GM10847 (cell line): Measurements from ENCODE around the gene SFRP4.
A peak's percentile ranks its signal among the peaks of the same experiment; 100 is the strongest.

Experiments
- POLR2A ChIP-seq: IDR thresholded peaks from 2 replicates; pipeline ENCODE4 v1.6.1; 2011; ENCODE audit not compliant: insufficient read length; ENCODE audit errors: extremely low read depth

SFRP4 gene

GRCh38 chr7:37932543-37932942 is 15.9 kb upstream of the SFRP4 start:
- no peak for TF ChIP-seq POLR2A

GRCh38 chr7:37930226-37930948 is 13.8 kb upstream of the SFRP4 start:
- TF ChIP-seq POLR2A = no peak

- TF ChIP-seq POLR2A = no peak
Observed at GRCh38 chr7:37928878-37929277, 12.3 kb upstream of the SFRP4 start.

- no peak for TF ChIP-seq POLR2A
Observed at GRCh38 chr7:37927773-37928444, 11.3 kb upstream of the SFRP4 start.

GRCh38 chr7:37925620-37926019 is 9.0 kb upstream of the SFRP4 start:
- TF ChIP-seq POLR2A = no peak

GRCh38 chr7:37924491-37925041 is 7.9 kb upstream of the SFRP4 start:
- no peak for TF ChIP-seq POLR2A

DNA sequence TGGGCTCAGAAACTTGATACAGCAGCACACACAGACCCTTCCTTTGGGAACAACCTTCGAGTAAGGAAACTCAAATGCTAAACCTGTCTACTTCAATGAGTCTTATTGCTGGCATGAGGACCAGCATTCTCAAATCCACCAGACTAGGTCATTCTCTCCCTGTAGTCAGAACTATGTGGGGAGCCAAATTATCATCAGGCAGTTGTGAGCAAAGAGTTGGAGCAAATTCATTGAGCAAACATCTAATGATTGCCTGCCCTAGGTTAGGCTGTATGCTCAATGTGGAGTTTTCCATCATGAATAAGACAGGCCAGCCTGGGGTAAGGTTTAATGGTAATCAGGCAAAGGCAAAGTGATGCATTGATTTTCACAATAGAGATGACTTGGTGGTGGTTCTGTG is 7.4 kb upstream of the SFRP4 start:
- no peak for TF ChIP-seq POLR2A

DNA sequence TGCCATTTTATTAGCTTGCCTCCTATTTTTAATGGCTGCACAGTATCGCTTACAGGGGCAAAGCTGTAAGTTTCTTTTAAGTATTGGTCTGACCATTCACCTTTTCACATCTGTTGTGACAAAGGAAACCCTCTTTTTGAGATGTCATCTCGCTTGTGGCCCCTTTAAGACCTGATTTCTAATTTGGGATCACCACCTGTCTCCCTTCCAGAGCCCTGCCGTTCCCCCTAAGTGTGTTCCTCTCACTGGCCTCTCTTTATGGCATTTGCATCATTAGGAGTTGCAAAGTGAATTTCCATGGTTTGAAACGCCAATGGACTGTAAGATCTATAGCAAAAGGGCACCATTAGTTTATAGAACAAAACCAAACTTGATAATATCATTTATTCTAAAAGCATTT is 5.3 kb upstream of the SFRP4 start:
- no peak for TF ChIP-seq POLR2A

DNA sequence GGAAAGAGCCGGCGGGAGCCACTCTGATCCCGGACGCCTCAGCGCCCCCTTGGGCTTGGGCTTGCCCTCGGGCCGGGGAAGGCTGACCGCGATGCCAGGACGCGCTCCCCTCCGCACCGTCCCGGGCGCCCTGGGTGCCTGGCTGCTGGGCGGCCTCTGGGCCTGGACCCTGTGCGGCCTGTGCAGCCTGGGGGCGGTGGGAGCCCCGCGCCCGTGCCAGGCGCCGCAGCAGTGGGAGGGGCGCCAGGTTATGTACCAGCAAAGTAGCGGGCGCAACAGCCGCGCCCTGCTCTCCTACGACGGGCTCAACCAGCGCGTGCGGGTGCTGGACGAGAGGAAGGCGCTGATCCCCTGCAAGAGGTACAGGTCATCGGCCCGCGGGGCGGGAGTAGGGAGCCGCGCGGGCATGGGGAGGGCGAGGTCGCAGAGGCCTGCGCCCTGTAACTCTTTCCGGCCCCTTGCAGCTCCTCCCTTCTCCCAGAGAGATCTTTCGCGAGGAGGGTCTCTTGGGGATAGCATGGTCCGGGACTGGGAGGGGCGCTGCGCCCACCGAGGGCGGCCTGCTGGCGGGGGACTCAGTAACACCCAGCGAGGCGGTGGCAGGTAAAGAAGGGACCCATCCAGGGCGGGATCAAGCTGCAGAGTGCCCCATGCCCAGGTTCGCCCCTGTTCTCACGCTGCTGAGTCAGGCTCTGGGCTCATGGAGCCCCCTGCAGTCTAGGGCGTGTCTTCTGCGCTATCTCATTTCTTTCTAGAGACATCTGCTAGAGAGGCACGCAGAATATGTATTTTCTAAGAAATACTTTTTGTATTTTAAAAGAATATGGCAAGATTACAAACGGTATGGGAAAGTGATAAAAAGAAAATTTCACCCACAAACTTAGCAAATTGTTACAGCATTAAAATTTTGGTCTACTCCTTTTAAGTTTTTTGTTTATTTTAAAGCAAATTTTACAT is 4.5 kb upstream of the SFRP4 start:
- TF ChIP-seq POLR2A = no peak

DNA sequence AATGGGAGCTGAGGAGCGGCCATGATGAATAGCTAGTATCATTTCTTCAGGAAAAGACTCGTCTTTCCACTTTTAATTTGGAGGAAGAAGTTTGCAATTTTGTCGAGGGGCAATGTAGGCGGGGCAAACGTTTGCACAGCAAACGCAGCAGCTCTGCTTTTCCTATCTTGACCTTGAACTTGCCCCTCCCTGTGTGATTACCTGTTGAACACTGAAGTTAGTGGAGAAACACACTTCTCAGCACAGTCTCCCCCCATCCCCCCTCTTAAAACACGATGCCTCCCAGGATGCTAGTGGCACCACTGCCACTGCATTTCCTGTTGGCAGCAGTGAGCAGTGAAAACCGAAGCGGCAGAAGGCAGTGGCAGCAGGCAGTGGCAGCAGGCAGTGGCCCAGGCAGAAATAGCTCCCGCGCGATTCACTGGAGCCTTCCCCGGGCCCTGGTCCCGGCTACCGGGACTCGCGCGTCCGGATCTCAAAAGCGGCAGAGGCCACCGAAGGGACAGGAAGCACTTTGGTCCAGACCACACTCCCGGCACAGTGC is 3.8 kb upstream of the SFRP4 start, which contains the start of gene EPDR1:
Gene EPDR1, plus strand, starts transcription at position 336 of the 544 bp plus-strand sequence. CDS start 300 bp downstream, outside the sequence.
- TF ChIP-seq POLR2A = peak; percentile 41

DNA sequence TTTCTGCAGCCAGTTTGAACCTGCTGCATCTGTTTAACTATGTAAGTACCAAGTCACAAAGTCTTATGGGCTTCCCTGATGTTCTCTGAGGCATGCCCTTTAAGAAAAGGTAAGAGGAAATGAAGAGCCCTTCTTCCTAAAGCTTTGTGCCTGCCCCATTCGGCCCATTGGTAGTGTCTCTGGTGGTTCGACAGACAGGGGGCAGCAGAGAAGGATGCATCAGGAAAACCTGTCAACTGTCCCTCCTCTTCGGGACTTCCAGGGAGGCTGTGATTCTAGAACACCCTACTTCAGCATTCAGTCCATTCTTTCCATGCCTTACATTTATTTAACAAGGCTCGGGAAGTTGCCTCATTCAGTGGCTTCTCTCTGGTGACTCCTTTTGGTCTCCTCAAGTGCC is 1.9 kb upstream of the SFRP4 start:
- no peak for TF ChIP-seq POLR2A

GRCh38 chr7:37916017-37916672 is 472 bp downstream of the SFRP4 start:
- TF ChIP-seq POLR2A = no peak

DNA sequence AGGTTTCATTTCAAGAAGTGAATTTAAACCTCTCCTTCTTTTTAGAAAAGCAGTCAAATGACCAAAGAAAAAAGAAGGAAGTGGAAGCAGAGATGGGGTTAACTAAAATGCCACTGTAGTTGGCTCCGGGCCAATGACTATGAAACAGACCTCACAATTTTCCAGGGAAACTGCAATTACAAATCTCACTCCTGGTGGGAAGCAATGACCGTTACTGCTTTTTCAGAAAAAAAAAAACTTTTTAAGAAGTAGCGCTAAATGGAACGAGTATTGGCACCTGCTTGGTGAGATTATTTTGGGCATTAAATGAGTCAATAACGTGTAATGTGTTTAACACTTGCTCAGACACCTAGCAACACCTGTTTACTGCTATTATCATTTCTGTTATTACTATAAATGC is 1.2 kb downstream of the SFRP4 start:
- TF ChIP-seq POLR2A = no peak

DNA sequence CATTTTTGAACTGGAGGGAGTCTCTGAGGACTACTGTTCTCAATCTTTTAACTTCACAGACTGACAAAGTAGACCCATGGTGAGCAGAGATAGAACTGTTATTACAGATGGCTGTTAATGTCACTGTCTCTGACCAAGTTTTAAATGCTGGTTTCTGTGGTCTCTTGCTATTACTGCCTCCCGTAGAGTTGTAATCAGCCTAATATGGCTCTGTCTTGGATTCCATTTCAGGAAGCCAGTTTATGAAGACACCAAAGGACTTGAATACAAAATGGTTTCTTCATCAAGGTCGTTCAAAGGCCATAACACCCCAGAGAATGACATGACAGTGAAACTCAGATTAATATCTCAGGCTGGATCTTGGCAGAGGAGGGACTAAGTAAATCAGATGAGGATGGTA is 3.9 kb downstream of the SFRP4 start:
- no peak for TF ChIP-seq POLR2A

DNA sequence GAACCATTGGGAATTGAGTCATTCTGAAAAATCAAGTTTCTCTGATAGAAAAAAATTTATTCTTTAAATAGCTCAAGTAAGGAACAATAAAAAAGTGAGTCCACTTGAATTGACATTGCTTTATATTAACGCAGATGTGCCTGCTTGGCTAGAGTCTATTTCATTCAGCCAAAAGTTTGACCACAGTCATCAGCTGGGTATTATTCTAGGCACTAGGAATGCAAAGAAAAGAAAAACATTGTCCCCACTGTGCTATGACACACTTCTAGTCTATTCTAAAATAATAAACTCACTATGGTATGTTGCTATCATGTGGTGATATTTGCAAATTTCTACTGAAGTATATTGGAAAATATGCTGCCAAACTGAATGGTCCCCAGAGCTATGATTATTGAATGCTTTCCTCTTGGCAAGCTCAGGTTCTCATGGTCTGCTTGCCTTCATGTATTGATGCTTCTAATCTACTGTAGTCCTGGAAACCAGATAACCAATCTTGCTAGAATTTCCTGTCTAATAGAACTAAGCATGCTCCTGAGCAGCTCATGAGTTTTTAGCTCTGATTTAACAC is 8.3 kb downstream of the SFRP4 start:
- TF ChIP-seq POLR2A = no peak
